Hematopoietic multipotent progenitor cell treated with erythropoietin and hydrocortisone succinate and interleukin-3 and kit ligand, for 17 days (in vitro differentiated cells): ENCODE results near the gene MRPS34.
A peak's percentile ranks its signal among the peaks of the same experiment; 100 is the strongest.

Experiments used
- DNase-seq: peaks from one replicate; pipeline ENCODE4 v3.0.0-alpha.2; 2015; ENCODE audit warnings: low spot score

MRPS34 gene

GRCh38 chr16:1794908-1795666 is 22.2 kb upstream of the MRPS34 start:
- DNase-seq, result no peak

- DNase-seq, result no peak
Observed at GRCh38 chr16:1794221-1794871, 21.4 kb upstream of the MRPS34 start.

- DNase-seq, result no peak
Observed at GRCh38 chr16:1793578-1794220, 20.8 kb upstream of the MRPS34 start, which contains the start of gene IGFALS. Gene IGFALS, minus strand, starts transcription at chr16:1793705. Its CDS starts 53 bp downstream, at chr16:1793652.

GRCh38 chr16:1792836-1793577 is 20.1 kb upstream of the MRPS34 start:
- no peak for DNase-seq

GRCh38 chr16:1791943-1792812 is 19.2 kb upstream of the MRPS34 start:
- DNase-seq, result no peak

GRCh38 chr16:1791256-1791942 is 18.5 kb upstream of the MRPS34 start:
- no peak for DNase-seq

GRCh38 chr16:1790611-1791255 is 17.8 kb upstream of the MRPS34 start:
- no peak for DNase-seq

GRCh38 chr16:1790261-1790610 is 17.3 kb upstream of the MRPS34 start:
- no peak for DNase-seq

- DNase-seq, result no peak
Observed at GRCh38 chr16:1789643-1790045, 16.7 kb upstream of the MRPS34 start.

GRCh38 chr16:1788708-1789100 is 15.8 kb upstream of the MRPS34 start:
- no peak for DNase-seq

- DNase-seq, result no peak
Observed at GRCh38 chr16:1788095-1788707, 15.3 kb upstream of the MRPS34 start.

- no peak for DNase-seq
Observed at GRCh38 chr16:1787322-1788094, 14.6 kb upstream of the MRPS34 start.

GRCh38 chr16:1787056-1787321 is 14.1 kb upstream of the MRPS34 start:
- no peak for DNase-seq

- DNase-seq, result no peak
Observed at GRCh38 chr16:1786242-1787055, 13.5 kb upstream of the MRPS34 start.

GRCh38 chr16:1785846-1786170 is 12.9 kb upstream of the MRPS34 start:
- DNase-seq, result no peak

GRCh38 chr16:1784977-1785845 is 12.3 kb upstream of the MRPS34 start:
- DNase-seq, result no peak

- peak; percentile 100 for DNase-seq
Observed at GRCh38 chr16:1782408-1783264, 9.7 kb upstream of the MRPS34 start, which contains the start of the genes NUBP2 and SPSB3. Gene NUBP2, plus strand, starts transcription at chr16:1782960. Its CDS starts 61 bp downstream, at chr16:1783021. Gene SPSB3, minus strand, starts transcription at chr16:1782571. Its CDS starts 1,088 bp downstream, at chr16:1781483.
